Choroid plexus epithelial cell (primary cell): ENCODE results near the gene GUCY1A2.

Experiments
- DNase-seq: peaks from one replicate; pipeline ENCODE4 v3.0.0-alpha.2; 2010; ENCODE audit warnings: low read depth
- H3K4me3 ChIP-seq: 2 replicates; pipeline ENCODE4 v1.5.1; 2011; ENCODE audit warnings: low read depth, mild to moderate bottlenecking, control low read depth, low read length, moderate library complexity
- TF ChIP-seq, protein P1 (sequence below): conservative IDR thresholded peaks from 2 replicates; pipeline ENCODE4 v1.5.1; 2011; ENCODE audit warnings: low read depth, mild to moderate bottlenecking, control low read depth, inconsistent platforms, low read length, moderate library complexity

Gene GUCY1A2

DNA sequence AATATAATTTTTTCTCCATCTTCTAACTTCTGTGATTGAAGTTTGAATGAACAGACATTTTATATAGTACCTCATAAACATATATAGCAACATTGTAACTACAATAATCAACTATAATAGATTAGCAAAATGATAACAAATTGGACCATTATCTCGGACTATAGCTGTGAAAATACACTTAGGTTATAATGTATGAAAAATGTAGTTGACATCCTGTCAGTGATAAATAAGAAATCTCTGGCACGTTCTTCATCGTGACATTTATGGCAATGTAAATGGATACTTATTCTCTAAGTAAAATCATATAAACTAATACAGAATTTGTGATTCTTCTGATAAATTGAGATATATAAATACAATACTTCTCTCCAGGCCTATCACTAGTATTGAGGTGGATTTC is 333.3 kb downstream of the GUCY1A2 start:
- TF ChIP-seq, protein P1, sequence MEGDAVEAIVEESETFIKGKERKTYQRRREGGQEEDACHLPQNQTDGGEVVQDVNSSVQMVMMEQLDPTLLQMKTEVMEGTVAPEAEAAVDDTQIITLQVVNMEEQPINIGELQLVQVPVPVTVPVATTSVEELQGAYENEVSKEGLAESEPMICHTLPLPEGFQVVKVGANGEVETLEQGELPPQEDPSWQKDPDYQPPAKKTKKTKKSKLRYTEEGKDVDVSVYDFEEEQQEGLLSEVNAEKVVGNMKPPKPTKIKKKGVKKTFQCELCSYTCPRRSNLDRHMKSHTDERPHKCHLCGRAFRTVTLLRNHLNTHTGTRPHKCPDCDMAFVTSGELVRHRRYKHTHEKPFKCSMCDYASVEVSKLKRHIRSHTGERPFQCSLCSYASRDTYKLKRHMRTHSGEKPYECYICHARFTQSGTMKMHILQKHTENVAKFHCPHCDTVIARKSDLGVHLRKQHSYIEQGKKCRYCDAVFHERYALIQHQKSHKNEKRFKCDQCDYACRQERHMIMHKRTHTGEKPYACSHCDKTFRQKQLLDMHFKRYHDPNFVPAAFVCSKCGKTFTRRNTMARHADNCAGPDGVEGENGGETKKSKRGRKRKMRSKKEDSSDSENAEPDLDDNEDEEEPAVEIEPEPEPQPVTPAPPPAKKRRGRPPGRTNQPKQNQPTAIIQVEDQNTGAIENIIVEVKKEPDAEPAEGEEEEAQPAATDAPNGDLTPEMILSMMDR = no peak
- no peak overlapping the region for H3K4me3 ChIP-seq
- no peak for DNase-seq

DNA sequence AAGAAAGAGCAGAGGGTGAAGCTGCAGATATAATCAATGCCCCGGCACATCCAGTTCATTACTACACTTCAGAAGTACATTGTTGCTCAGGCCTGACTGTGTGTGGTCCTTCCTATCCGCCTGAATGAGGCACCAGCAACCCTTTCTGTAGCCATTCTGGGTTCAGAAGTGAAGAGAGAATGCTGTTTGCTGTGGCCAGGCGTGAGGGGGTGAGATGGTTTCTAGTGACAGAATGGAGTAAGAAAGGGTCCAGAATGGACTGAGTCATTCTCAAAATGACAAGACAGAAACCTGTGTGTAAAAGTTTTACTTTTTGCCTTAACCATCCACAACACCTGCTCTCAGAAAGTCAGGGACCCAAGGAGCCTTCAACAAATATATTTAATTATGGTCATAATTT is 334.8 kb downstream of the GUCY1A2 start:
- TF ChIP-seq, protein P1 = no peak
- no peak for DNase-seq
- H3K4me3 ChIP-seq = no peak overlapping the region

DNA sequence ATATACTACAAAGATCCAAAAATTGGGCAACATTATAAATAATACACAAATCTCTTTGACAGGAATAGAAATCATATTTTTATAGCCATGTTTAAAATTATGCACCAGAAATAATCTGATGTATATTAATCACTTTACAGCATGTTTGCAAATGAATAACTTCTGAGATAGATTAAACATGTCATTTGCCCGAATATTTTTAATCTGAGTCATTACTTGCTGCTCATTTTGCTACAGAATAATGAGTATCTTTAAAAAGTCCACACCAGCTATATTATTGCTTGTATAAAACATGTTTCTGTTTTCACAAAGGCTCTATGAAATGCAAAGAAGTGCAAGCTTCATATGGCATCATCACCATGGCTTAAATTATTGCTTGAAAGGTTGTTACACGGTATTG is 336.8 kb downstream of the GUCY1A2 start:
- no peak overlapping the region for H3K4me3 ChIP-seq
- DNase-seq = no peak
- TF ChIP-seq, protein P1 = no peak

GRCh38 chr11:106679581-106679980 is 338.7 kb downstream of the GUCY1A2 start:
- no peak overlapping the region for H3K4me3 ChIP-seq
- no peak for DNase-seq
- TF ChIP-seq, protein P1 = no peak

- no peak overlapping the region for H3K4me3 ChIP-seq
- TF ChIP-seq, protein P1 = no peak
- DNase-seq = no peak
Measured at GRCh38 chr11:106679181-106679580, 339.1 kb downstream of the GUCY1A2 start.

DNA sequence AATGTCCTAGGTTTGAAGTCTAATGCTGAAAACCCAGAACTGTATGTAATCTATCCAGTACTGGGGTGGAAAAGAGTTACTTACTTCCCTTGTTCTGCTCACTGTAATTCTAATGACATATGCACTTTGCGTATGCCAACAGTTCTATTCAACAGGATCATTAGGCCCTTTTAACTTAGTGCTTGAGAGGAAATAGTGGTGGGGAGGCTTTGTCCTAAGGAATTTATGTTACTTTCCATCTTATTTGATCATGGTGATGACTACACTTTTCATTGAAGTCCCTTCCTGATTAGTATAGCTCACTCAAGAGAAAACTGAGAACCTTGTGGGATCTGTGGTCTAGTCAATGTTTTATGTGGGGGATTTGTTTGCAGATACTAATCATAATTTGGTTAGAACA is 348.2 kb downstream of the GUCY1A2 start:
- TF ChIP-seq, protein P1 = no peak
- no peak overlapping the region for H3K4me3 ChIP-seq
- no peak for DNase-seq

DNA sequence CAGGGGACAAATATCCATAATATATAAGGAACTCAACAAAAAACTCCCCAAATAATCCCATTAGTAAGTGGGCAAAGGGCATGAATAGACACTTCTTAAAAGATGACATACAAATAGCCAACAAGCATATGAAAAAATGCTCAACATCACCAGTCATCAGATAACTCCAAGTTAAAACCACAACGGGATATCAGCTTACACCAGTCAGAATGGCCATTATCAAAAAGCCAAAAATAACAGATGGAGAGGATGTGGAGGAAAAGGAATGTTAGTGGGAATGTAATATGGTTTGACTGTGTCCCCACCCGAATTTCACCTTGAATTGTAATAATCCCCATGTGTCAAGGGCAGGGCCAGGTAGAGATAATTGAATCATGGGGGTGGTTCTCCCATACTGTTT is 350.1 kb downstream of the GUCY1A2 start:
- peak; percentile 79 for DNase-seq
- TF ChIP-seq, protein P1 = no peak
- H3K4me3 ChIP-seq = no peak overlapping the region
